OCI-LY7 (cell line): Measurements from ENCODE around the gene APBB2.

Source experiments
- EZH2phosphoT487 ChIP-seq: fragments of 200-600 bp; sonication (generic); IDR thresholded peaks from 2 replicates; pipeline ENCODE4 v1.6.1; 2018; ENCODE audit warnings: low read depth, borderline replicate concordance, mild to moderate bottlenecking, mixed run types, antibody characterized with exemption, low read length, moderate library complexity, mixed read lengths
- TF ChIP-seq, protein P1 (sequence below): fragments of 200-600 bp; sonication (generic); conservative IDR thresholded peaks from 2 replicates; pipeline ENCODE4 v1.5.1; 2014; ENCODE audit warnings: mild to moderate bottlenecking, antibody characterized with exemption, low read length, moderate library complexity, mixed read lengths

DNA sequence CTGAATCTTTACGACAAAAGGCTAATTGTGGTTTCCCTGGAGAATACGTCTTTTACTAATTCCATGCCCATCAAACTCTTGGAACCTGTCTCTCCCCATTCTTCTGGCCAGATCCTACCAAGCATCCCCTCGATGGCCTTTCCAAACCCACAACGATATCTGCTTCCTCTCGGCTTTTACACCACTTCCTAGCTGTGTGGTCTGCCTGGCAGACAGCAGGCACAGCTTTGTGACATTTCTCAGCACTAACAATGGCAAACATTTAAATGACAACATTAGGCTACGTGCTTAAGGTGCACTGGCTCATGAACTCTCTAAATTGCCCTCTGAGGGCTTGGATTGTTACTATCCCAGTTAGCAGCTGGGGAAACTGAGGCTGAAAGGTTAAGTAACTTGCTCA, 323.6 kb downstream of the APBB2 start:
- TF ChIP-seq, protein P1, sequence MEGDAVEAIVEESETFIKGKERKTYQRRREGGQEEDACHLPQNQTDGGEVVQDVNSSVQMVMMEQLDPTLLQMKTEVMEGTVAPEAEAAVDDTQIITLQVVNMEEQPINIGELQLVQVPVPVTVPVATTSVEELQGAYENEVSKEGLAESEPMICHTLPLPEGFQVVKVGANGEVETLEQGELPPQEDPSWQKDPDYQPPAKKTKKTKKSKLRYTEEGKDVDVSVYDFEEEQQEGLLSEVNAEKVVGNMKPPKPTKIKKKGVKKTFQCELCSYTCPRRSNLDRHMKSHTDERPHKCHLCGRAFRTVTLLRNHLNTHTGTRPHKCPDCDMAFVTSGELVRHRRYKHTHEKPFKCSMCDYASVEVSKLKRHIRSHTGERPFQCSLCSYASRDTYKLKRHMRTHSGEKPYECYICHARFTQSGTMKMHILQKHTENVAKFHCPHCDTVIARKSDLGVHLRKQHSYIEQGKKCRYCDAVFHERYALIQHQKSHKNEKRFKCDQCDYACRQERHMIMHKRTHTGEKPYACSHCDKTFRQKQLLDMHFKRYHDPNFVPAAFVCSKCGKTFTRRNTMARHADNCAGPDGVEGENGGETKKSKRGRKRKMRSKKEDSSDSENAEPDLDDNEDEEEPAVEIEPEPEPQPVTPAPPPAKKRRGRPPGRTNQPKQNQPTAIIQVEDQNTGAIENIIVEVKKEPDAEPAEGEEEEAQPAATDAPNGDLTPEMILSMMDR = no peak
- no peak for TF ChIP-seq EZH2phosphoT487
